Epithelial cell of esophagus (primary cell): Measurements from ENCODE around the gene UPK2.

Experiments used
- DNase-seq: peaks from one replicate; pipeline ENCODE4 v3.0.0; 2010; ENCODE audit warnings: low read depth
- H3K4me3 ChIP-seq: 2 replicates; pipeline ENCODE4 v1.5.1; 2011; ENCODE audit warnings: mild to moderate bottlenecking, low read length, control low read depth
- TF ChIP-seq, protein P1 (sequence below): IDR thresholded peaks from 2 replicates; pipeline ENCODE4 v1.5.1; 2011; ENCODE audit warnings: low read depth, mild to moderate bottlenecking, low read length, control low read depth, inconsistent platforms; ENCODE audit not compliant: insufficient read depth; ENCODE audit errors: missing control alignments

UPK2 gene

DNA sequence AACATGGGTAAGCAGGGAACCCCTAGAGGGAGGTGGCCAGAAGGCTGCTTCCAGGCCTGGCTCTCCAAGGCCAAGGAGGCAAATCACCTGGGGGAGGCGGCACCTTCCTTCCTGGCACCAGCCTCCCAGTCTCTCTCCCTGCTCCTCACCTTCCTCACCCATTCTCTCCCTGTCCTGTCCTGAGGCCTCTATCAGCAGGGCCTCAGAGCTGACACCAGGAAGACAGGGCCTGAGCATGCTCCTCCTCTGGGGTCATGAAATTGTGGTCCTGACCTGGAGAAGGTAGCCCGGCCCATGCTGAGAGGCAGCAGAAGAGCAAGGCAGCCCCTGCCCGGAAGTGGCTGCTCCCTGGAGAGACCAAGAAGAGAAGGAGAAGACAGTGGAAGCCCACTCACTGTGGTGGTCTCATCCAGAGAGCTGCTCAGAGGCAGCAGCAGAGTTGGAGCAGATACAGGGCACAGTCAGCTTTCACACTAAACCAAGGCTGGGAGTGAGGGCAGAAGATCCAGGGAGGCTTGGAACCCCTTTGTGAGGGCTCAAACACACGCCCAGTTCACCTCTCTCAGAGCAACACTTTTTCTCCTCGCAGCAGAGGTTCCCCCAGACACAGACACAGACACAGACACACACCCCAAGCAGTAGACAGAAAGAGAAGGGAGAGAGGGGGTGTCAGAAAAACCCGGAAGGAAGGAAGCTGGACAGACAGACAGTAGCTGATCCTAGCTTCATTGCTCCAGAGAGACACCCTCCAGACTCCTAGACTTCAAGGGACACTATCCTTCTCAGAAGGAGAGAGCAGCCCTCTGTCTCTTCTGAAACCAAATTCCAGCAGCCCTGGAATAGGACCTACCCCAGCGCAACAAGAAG lies 32.1 kb upstream of the UPK2 start:
- peak; percentile 39 for DNase-seq
- H3K4me3 ChIP-seq = peak overlapping the region; percentile 93
- TF ChIP-seq, protein P1, sequence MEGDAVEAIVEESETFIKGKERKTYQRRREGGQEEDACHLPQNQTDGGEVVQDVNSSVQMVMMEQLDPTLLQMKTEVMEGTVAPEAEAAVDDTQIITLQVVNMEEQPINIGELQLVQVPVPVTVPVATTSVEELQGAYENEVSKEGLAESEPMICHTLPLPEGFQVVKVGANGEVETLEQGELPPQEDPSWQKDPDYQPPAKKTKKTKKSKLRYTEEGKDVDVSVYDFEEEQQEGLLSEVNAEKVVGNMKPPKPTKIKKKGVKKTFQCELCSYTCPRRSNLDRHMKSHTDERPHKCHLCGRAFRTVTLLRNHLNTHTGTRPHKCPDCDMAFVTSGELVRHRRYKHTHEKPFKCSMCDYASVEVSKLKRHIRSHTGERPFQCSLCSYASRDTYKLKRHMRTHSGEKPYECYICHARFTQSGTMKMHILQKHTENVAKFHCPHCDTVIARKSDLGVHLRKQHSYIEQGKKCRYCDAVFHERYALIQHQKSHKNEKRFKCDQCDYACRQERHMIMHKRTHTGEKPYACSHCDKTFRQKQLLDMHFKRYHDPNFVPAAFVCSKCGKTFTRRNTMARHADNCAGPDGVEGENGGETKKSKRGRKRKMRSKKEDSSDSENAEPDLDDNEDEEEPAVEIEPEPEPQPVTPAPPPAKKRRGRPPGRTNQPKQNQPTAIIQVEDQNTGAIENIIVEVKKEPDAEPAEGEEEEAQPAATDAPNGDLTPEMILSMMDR = no peak

GRCh38 chr11:118924591-118925585 lies 31.2 kb upstream of the UPK2 start:
- peak overlapping the region; percentile 93 for H3K4me3 ChIP-seq
- TF ChIP-seq, protein P1 = no peak
- DNase-seq = peak; percentile 38

- peak overlapping the region; percentile 74 for H3K4me3 ChIP-seq
Observed at GRCh38 chr11:118927554-118928100, 28.5 kb upstream of the UPK2 start.

GRCh38 chr11:118928101-118928869 lies 27.8 kb upstream of the UPK2 start:
- H3K4me3 ChIP-seq = peak overlapping the region; percentile 74
- DNase-seq = peak; percentile 97
- TF ChIP-seq, protein P1 = peak; percentile 88

More at GRCh38 chr11:118927554-118928100, 28.5 kb upstream of the UPK2 start:
- TF ChIP-seq, protein P1 = no peak
- peak; percentile 20 for DNase-seq

DNA sequence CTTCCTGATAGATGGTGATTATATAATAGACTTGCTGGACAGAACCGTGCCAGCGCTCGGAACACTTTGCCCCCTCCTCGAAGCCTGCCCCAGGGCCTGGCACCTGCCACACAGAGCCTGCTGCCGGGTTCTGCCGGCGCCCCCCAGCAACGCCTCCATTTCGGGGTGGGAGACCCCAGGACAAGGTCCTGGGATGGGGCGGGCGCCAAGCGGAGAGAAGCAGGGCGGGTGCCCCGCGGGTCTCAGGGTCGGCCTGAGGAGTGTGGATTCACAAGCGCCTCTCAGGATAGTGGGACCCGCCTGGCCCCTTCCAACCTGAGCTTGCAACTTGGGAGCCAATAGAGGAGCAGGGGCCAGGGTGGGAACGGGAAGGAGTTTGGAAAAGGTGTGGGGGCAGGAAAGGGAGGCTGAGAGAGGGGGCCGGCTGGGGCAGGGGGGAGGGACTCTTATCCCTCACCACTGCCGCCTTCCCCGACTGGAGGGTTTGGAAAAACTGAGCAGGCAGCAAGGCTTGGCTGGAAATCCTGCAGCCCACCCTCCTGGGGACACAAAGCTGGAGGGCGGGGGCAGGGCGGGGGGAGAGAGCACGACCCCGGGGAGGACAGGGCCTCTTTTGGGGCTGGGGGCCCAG lies 27.1 kb upstream of the UPK2 start:
- H3K4me3 ChIP-seq = peak overlapping the region; percentile 74
- TF ChIP-seq, protein P1 = no peak
- peak; percentile 65 for DNase-seq
